SK-N-SH (cell line): ENCODE data around the gene PSMC3IP.

Experiments used
- EP300 ChIP-seq, 2 experiments: IDR thresholded peaks; 2 replicates each; pipeline versions ENCODE4 v1.4.0 to v1.6.1; 2012; ENCODE audit warnings: borderline replicate concordance in 1 of 2, low read depth in 1 of 2, low read length in 1 of 2
- FOSL2 ChIP-seq: IDR thresholded peaks from 2 replicates; pipeline ENCODE4 v1.4.0; 2012; ENCODE audit warnings: low read depth, mild to moderate bottlenecking, moderate library complexity, borderline replicate concordance
- FOXJ3 ChIP-seq: sonication (generic); formaldehyde crosslinking; IDR thresholded peaks from 2 replicates; pipeline ENCODE4 v1.5.1; 2020; ENCODE audit warnings: mild to moderate bottlenecking, missing genetic modification reagents
- MAX ChIP-seq: IDR thresholded peaks from 2 replicates; pipeline ENCODE4 v1.4.0; 2012; ENCODE audit warnings: low read depth
- MXI1 ChIP-seq: IDR thresholded peaks from 2 replicates; pipeline ENCODE4 v1.6.1; 2012; ENCODE audit warnings: mild to moderate bottlenecking, low read depth, low read length, improper control_type of control experiment
- PBX3 ChIP-seq: IDR thresholded peaks from 2 replicates; pipeline ENCODE4; 2012
- POLR2AphosphoS5 ChIP-seq: IDR thresholded peaks from 2 replicates; pipeline ENCODE4 v1.6.1; 2012; ENCODE audit warnings: low read depth, low read length
- RXRA ChIP-seq: IDR thresholded peaks from 2 replicates; pipeline ENCODE4 v1.4.0; 2012; ENCODE audit warnings: low read depth, mild to moderate bottlenecking, borderline replicate concordance
- SIN3A ChIP-seq: IDR thresholded peaks from 2 replicates; pipeline ENCODE4 v1.6.1; 2012; ENCODE audit warnings: low read depth, mild to moderate bottlenecking, low read length, moderate library complexity, borderline replicate concordance
- YY1 ChIP-seq: IDR thresholded peaks from 2 replicates; pipeline ENCODE4 v1.4.0; 2012; ENCODE audit warnings: low read depth, mild to moderate bottlenecking
- TF ChIP-seq, protein P1 (sequence below): fragments of 200-600 bp; sonication (generic); IDR thresholded peaks from 2 replicates; pipeline ENCODE4 v1.6.1; 2017; ENCODE audit warnings: antibody characterized with exemption, mild to moderate bottlenecking, moderate library complexity

- TF ChIP-seq MXI1 (no peak), EP300 (IDR thresholded peaks at IDR 0.05; ENCODE audit: borderline replicate concordance in 1 of 2, low read depth in 1 of 2, low read length in 1 of 2) (no peak), FOXJ3 (no peak), RXRA (no peak), FOSL2 (no peak), MAX (no peak), YY1 (no peak), POLR2AphosphoS5 (no peak), SIN3A (no peak), PBX3 (no peak)
- TF ChIP-seq, protein P1, sequence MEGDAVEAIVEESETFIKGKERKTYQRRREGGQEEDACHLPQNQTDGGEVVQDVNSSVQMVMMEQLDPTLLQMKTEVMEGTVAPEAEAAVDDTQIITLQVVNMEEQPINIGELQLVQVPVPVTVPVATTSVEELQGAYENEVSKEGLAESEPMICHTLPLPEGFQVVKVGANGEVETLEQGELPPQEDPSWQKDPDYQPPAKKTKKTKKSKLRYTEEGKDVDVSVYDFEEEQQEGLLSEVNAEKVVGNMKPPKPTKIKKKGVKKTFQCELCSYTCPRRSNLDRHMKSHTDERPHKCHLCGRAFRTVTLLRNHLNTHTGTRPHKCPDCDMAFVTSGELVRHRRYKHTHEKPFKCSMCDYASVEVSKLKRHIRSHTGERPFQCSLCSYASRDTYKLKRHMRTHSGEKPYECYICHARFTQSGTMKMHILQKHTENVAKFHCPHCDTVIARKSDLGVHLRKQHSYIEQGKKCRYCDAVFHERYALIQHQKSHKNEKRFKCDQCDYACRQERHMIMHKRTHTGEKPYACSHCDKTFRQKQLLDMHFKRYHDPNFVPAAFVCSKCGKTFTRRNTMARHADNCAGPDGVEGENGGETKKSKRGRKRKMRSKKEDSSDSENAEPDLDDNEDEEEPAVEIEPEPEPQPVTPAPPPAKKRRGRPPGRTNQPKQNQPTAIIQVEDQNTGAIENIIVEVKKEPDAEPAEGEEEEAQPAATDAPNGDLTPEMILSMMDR, result no peak
These were observed 39.6 kb downstream of the PSMC3IP start for GRCh38 chr17:42537826-42538451.
